Measurements from ENCODE around the gene NEDD9. TPM values are rescaled to one million over a fixed set of nuclear protein-coding genes. Genes with fewer than 3 reads are reported as not detected.

Gene NEDD9
- polyA plus RNA-seq, 1 of the 3 experiments (the other 2 are of a cell fraction): 7.4 TPM

- Histone ChIP-seq H2AFZ (ENCODE audit: low read depth) (no peak overlapping the region), H3K79me2 (ENCODE audit: insufficient read depth) (no peaks in the 10 kb centered on the region), H3K27ac (ENCODE audit: low read depth in 2 of 2, low read length in 1 of 2) (no peak overlapping the region), H3K4me2 (no peak overlapping the region), H3K36me3 (replicated peaks in 1 of 2; ENCODE audit: control insufficient read depth in 1 of 2, insufficient read depth in 2 of 2, low read length in 1 of 2) (no peaks in the 10 kb centered on the region), H4K20me1 (ENCODE audit: insufficient read depth) (no peaks in the 10 kb centered on the region), H3K9ac (no peak overlapping the region), H3K4me3 (ENCODE audit: low read depth in 2 of 2, low read length in 1 of 2) (no peak overlapping the region), H3K9me2 (no peaks in the 10 kb centered on the region), H3K4me1 (ENCODE audit: control insufficient read depth in 1 of 2, insufficient read depth in 2 of 2, low read depth in 1 of 2, low read length in 1 of 2) (peaks cover 12 to 14% of the 10 kb centered on the region in 2 experiments; a peak in 3 of 4 replicates), H3K9me3 (no peaks in the 10 kb centered on the region), H3K27me3 (ENCODE audit: insufficient read depth) (no peaks in the 10 kb centered on the region), H3F3A (replicated peaks; ENCODE audit: insufficient read depth) (no peaks in the 10 kb centered on the region)
- ChIA-PET CTCF (no interaction called here), POLR2A (no interaction called here)
- no peak for DNase-seq
- WGBS (ENCODE audit: low lambda C conversion rate): 53% methylated on average over 1 of the region's 1 CpG
- TF ChIP-seq SMC3 (IDR thresholded peaks at IDR 0.05; ENCODE audit: low read depth, low read length): no peak
- no peak for TF ChIP-seq TAF1 (IDR thresholded peaks at IDR 0.05; ENCODE audit: borderline replicate concordance, low read depth, low read length)
- no peak for TF ChIP-seq MEF2A (IDR thresholded peaks at IDR 0.05; ENCODE audit: borderline replicate concordance, low read depth)
- TF ChIP-seq YY1 (IDR thresholded peaks at IDR 0.05; ENCODE audit: low read depth): no peak
- TF ChIP-seq RCOR1 (IDR thresholded peaks at IDR 0.05; ENCODE audit: low read length): no peak
Measured at GRCh38 chr6:11265932-11266331, 33.5 kb upstream of the NEDD9 start.

DNA sequence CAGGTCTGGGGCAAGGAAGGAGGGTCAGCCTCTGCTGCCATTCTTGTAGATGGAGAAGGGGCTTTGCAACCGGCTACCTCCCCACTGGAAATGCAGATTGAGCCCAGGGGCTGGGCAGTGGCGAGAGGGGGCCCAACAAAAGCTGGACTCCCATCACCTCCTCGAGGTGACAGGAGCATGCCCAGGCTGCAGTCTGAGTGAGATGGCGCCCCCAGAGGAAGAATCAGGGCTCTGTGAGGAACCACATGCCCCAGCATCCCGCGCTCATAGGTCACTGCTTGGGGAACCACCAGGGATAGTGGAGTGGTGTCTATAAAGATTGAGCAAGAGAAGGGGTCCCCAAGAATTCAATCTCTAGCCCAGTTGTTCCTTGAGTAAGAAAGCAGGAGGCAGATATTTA, 31.6 kb upstream of the NEDD9 start:
- no peak overlapping the region for H2AFZ ChIP-seq (ENCODE audit: low read depth)
- no peak overlapping the region for H3K4me2 ChIP-seq
- H3K27me3 ChIP-seq (ENCODE audit: insufficient read depth): no peaks in the 10 kb centered on the region
- H3F3A ChIP-seq (replicated peaks; ENCODE audit: insufficient read depth): no peaks in the 10 kb centered on the region
- no peak for DNase-seq
- ChIA-PET CTCF (interaction anchor here (4.7 kb wide), 1 partner anchor 232 kb away, joined by 16 read pairs; no protein-coding TSS in a partner anchor), POLR2A (no interaction called here)
- 84% methylated on average over 6 of the region's 6 CpGs for WGBS (ENCODE audit: low lambda C conversion rate)
- H3K4me1 ChIP-seq (ENCODE audit: control insufficient read depth in 1 of 2, insufficient read depth in 2 of 2, low read depth in 1 of 2, low read length in 1 of 2): peaks cover 5 to 12% of the 10 kb centered on the region in 2 experiments; a peak in 3 of 4 replicates
- H3K4me3 ChIP-seq (ENCODE audit: low read depth in 2 of 2, low read length in 1 of 2): no peak overlapping the region
- no peak overlapping the region; a peak in 1 of 4 replicates for H3K27ac ChIP-seq (ENCODE audit: low read depth in 2 of 2, low read length in 1 of 2)
- no peaks in the 10 kb centered on the region for H3K9me2 ChIP-seq
- H3K79me2 ChIP-seq (ENCODE audit: insufficient read depth): no peaks in the 10 kb centered on the region
- H4K20me1 ChIP-seq (ENCODE audit: insufficient read depth): no peaks in the 10 kb centered on the region
- H3K36me3 ChIP-seq (replicated peaks in 1 of 2; ENCODE audit: control insufficient read depth in 1 of 2, insufficient read depth in 2 of 2, low read length in 1 of 2): no peaks in the 10 kb centered on the region
- TF ChIP-seq FOSL2 (IDR thresholded peaks at IDR 0.05; ENCODE audit: borderline replicate concordance, low read depth) (no peak), FOXM1 (IDR thresholded peaks at IDR 0.05; ENCODE audit: low read depth) (no peak), RFX5 (IDR thresholded peaks at IDR 0.05; ENCODE audit: low read length) (no peak), JUND (IDR thresholded peaks at IDR 0.05) (no peak), TCF12 (IDR thresholded peaks at IDR 0.05) (no peak), YY1 (IDR thresholded peaks at IDR 0.05; ENCODE audit: low read depth) (no peak), GATA2 (CRISPR knock-in tag; IDR thresholded peaks at IDR 0.05) (no peak)
- H3K9ac ChIP-seq: no peak overlapping the region
- no peaks in the 10 kb centered on the region for H3K9me3 ChIP-seq

DNA sequence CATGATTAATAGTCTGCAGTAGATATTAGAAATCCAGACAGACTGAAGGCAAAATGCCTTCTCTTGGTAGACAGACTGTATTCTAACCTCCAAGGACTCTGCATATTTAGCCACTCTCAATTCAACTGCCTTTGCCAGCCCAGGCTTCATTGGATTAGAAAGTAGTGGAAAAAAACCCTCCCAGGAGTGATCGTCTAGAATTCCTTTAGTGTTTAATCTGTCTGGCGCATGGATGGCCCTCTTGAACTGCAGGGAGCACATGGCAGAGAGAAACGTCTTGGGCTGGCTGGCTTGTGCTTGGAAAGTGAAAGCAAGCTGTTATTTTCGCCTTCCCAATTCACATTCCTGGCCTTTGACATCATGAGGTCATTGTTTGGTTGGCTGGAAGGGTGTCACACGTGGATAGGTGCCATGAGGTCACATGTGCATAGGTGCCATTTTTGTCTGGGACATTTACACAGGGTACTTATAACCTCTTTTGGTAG, 30.9 kb upstream of the NEDD9 start:
- Histone ChIP-seq H3K4me3 (ENCODE audit: low read depth in 2 of 2, low read length in 1 of 2) (no peak overlapping the region), H3K4me2 (no peak overlapping the region), H4K20me1 (ENCODE audit: insufficient read depth) (no peaks in the 10 kb centered on the region), H2AFZ (ENCODE audit: low read depth) (peak overlapping the region; percentile 72; the same call in 1 of the 2 replicates), H3K79me2 (ENCODE audit: insufficient read depth) (no peaks in the 10 kb centered on the region), H3K4me1 (ENCODE audit: control insufficient read depth in 1 of 2, insufficient read depth in 2 of 2, low read depth in 1 of 2, low read length in 1 of 2) (peaks cover 9 to 12% of the 10 kb centered on the region in 2 experiments; a peak in 3 of 4 replicates), H3K9ac (no peak overlapping the region; the same call in 1 of the 2 replicates), H3K27me3 (ENCODE audit: insufficient read depth) (no peaks in the 10 kb centered on the region), H3F3A (replicated peaks; ENCODE audit: insufficient read depth) (no peaks in the 10 kb centered on the region), H3K9me3 (no peaks in the 10 kb centered on the region), H3K36me3 (replicated peaks in 1 of 2; ENCODE audit: control insufficient read depth in 1 of 2, insufficient read depth in 2 of 2, low read length in 1 of 2) (no peaks in the 10 kb centered on the region), H3K27ac (ENCODE audit: low read depth in 2 of 2, low read length in 1 of 2) (peak overlapping the region; percentile 3 to 20; a peak in 2 of 4 replicates), H3K9me2 (no peaks in the 10 kb centered on the region)
- TF ChIP-seq FOXM1 (IDR thresholded peaks at IDR 0.05; ENCODE audit: low read depth) (no peak), TEAD4 (IDR thresholded peaks at IDR 0.05; ENCODE audit: borderline replicate concordance, insufficient read depth) (no peak), MEF2A (IDR thresholded peaks at IDR 0.05; ENCODE audit: borderline replicate concordance, low read depth) (no peak), POLR2AphosphoS5 (IDR thresholded peaks at IDR 0.05; ENCODE audit: low read depth, low read length) (no peak), TAF1 (IDR thresholded peaks at IDR 0.05; ENCODE audit: borderline replicate concordance, low read depth, low read length) (no peak), RFX5 (IDR thresholded peaks at IDR 0.05; ENCODE audit: low read length) (no peak), ZBTB33 (IDR thresholded peaks at IDR 0.05; ENCODE audit: borderline replicate concordance, low read depth) (no peak), MAX (IDR thresholded peaks at IDR 0.05; ENCODE audit: low read depth) (peak; percentile 55; the same call in 1 of the 2 replicates)
- TF ChIP-seq, protein P1, sequence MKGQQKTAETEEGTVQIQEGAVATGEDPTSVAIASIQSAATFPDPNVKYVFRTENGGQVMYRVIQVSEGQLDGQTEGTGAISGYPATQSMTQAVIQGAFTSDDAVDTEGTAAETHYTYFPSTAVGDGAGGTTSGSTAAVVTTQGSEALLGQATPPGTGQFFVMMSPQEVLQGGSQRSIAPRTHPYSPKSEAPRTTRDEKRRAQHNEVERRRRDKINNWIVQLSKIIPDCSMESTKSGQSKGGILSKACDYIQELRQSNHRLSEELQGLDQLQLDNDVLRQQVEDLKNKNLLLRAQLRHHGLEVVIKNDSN (IDR thresholded peaks at IDR 0.05; ENCODE audit: borderline replicate concordance, low read depth): peak; percentile 37; the same call in 1 of the 2 replicates
- TF ChIP-seq, protein P2, sequence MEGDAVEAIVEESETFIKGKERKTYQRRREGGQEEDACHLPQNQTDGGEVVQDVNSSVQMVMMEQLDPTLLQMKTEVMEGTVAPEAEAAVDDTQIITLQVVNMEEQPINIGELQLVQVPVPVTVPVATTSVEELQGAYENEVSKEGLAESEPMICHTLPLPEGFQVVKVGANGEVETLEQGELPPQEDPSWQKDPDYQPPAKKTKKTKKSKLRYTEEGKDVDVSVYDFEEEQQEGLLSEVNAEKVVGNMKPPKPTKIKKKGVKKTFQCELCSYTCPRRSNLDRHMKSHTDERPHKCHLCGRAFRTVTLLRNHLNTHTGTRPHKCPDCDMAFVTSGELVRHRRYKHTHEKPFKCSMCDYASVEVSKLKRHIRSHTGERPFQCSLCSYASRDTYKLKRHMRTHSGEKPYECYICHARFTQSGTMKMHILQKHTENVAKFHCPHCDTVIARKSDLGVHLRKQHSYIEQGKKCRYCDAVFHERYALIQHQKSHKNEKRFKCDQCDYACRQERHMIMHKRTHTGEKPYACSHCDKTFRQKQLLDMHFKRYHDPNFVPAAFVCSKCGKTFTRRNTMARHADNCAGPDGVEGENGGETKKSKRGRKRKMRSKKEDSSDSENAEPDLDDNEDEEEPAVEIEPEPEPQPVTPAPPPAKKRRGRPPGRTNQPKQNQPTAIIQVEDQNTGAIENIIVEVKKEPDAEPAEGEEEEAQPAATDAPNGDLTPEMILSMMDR (IDR thresholded peaks at IDR 0.05): no peak
- CTCF ChIA-PET: interaction anchor here (4.7 kb wide), 1 partner anchor 233 kb away, joined by 16 read pairs; no protein-coding TSS in a partner anchor
- POLR2A ChIA-PET: no interaction called here
- no peak for DNase-seq
- WGBS (ENCODE audit: low lambda C conversion rate): 60% methylated on average over 5 of the region's 5 CpGs
